Activated B cell treated with CpG ODN at 0.5 μM for 24 hours (primary cell): ENCODE data around the gene RAP1A. TPM values are rescaled to one million over a fixed set of nuclear protein-coding genes. Genes with fewer than 3 reads are reported as not detected.

Experiments used
- ATAC-seq: fragments of 200-7000 bp; cut with Tn5 transposase; one replicate; pipeline ENCODE4 v1.10.0; 2021; ENCODE audit warnings: low read depth, mild to moderate bottlenecking, moderate library complexity
- CTCF ChIA-PET: fragments of 350-600 bp; sonication (Branson Sonifier 250); formaldehyde crosslinking; loops from one replicate; lab custom pipeline; 2021; ENCODE audit warnings: antibody characterized with exemption; lab: Charles Lee
- POLR2A ChIA-PET: fragments of 350-600 bp; sonication (Branson Sonifier 250); formaldehyde crosslinking; loops from one replicate; lab custom pipeline; 2021; ENCODE audit warnings: antibody characterized with exemption; lab: Charles Lee
- DNase-seq: peaks from one replicate; pipeline ENCODE4 v3.0.0; 2022
- H3K27ac Mint-ChIP-seq: one replicate; pipeline ENCODE4 v1.8.0; 2020; ENCODE audit warnings: mixed read lengths
- H3K27me3 Mint-ChIP-seq: one replicate; pipeline ENCODE4 v1.8.0; 2021; ENCODE audit warnings: mixed read lengths
- H3K36me3 Mint-ChIP-seq: one replicate; pipeline ENCODE4 v1.8.0; 2021; ENCODE audit warnings: low read depth, mixed read lengths
- H3K4me1 Mint-ChIP-seq: one replicate; pipeline ENCODE4 v1.8.0; 2021; ENCODE audit warnings: mixed read lengths
- H3K4me3 Mint-ChIP-seq: one replicate; pipeline ENCODE4 v1.8.0; 2020; ENCODE audit warnings: mild to moderate bottlenecking, mixed read lengths
- H3K9me3 Mint-ChIP-seq: one replicate; pipeline ENCODE4 v1.8.0; 2020; ENCODE audit warnings: mixed read lengths
- CTCF ChIP-seq: fragments of 200-600 bp; IDR thresholded peaks from one replicate; pipeline ENCODE4 v1.8.0; 2022; ENCODE audit warnings: antibody characterized with exemption, mild to moderate bottlenecking
- intact Hi-C: fragments of 100-400 bp; cut with micrococcal nuclease; formaldehyde crosslinking; loops from one replicate; pipeline ENCODE4 v1.15.1; 2024
- total RNA-seq: library from RNA; stranded (reverse); gene quantifications from 2 replicates; pipeline ENCODE4 v1.2.3, GENCODE V29; 2022

RAP1A gene
- total RNA-seq, 1 donor from 2014 or later, result 93.8 TPM

- H3K4me1 Mint-ChIP-seq, result peaks cover 24% of the 10 kb centered on the region
- no peaks in the 10 kb centered on the region for H3K27me3 Mint-ChIP-seq
Observed at GRCh38 chr1:111719674-111720132, 100.1 kb downstream of the RAP1A start.

GRCh38 chr1:111720274-111720976, 100.8 kb downstream of the RAP1A start:
- Mint-ChIP-seq H3K36me3 (peaks cover 7% of the 10 kb centered on the region), H3K27ac (no peak overlapping the region), H3K4me1 (peaks cover 21% of the 10 kb centered on the region), H3K4me3 (no peak overlapping the region), H3K9me3 (no peaks in the 10 kb centered on the region), H3K27me3 (no peaks in the 10 kb centered on the region)
- intact Hi-C loops, result no loop called here
- ChIA-PET CTCF (no interaction called here), POLR2A (no interaction called here)
- ATAC-seq, result no peak
- no peak for DNase-seq
- TF ChIP-seq CTCF, result no peak

More at GRCh38 chr1:111719674-111720132, 100.1 kb downstream of the RAP1A start:
- ATAC-seq (no peak), DNase-seq (no peak)
- ChIA-PET POLR2A (no interaction called here), CTCF (interaction anchor here (1.2 kb wide), 1 partner anchor 28 kb away, joined by 3 read pairs; no protein-coding TSS in a partner anchor)
- intact Hi-C loops, result no loop called here
- no peak overlapping the region for H3K4me3 Mint-ChIP-seq
- H3K27ac Mint-ChIP-seq, result no peak overlapping the region
- no peaks in the 10 kb centered on the region for H3K9me3 Mint-ChIP-seq
- peaks cover 7% of the 10 kb centered on the region for H3K36me3 Mint-ChIP-seq
- no peak for TF ChIP-seq CTCF

- Mint-ChIP-seq H3K9me3 (no peaks in the 10 kb centered on the region), H3K27me3 (no peaks in the 10 kb centered on the region), H3K36me3 (peaks cover 7% of the 10 kb centered on the region), H3K4me1 (peaks cover 21% of the 10 kb centered on the region), H3K4me3 (no peak overlapping the region), H3K27ac (no peak overlapping the region)
- ATAC-seq (no peak), DNase-seq (no peak)
- POLR2A ChIA-PET, result interaction anchor here (0.9 kb wide), 1 partner anchor 213 kb away, joined by 3 read pairs; no protein-coding TSS in a partner anchor
- CTCF ChIA-PET, result no interaction called here
- intact Hi-C loops, result no loop called here
- TF ChIP-seq CTCF, result no peak
Observed at GRCh38 chr1:111720977-111721786, 101.6 kb downstream of the RAP1A start.

- Mint-ChIP-seq H3K4me1 (peaks cover 21% of the 10 kb centered on the region), H3K9me3 (no peaks in the 10 kb centered on the region), H3K36me3 (no peaks in the 10 kb centered on the region), H3K27ac (peak overlapping the region; percentile 38), H3K27me3 (no peaks in the 10 kb centered on the region), H3K4me3 (no peak overlapping the region)
- ChIA-PET CTCF (no interaction called here), POLR2A (no interaction called here)
- intact Hi-C loops, result no loop called here
- ATAC-seq (peak; percentile 69), DNase-seq (no peak)
- TF ChIP-seq CTCF, result no peak
Observed at GRCh38 chr1:111723091-111723806, 103.7 kb downstream of the RAP1A start.
